OCI-LY3 (cell line): Measurements from ENCODE around the gene EMILIN1.

Experiments
- H2AFZ ChIP-seq: fragments of 200-600, 300-600 bp; shearing (Covaris generic); 2 replicates; pipeline ENCODE4 v1.6.0; 2014; ENCODE audit warnings: antibody characterized with exemption, low read depth, low read length
- H3K27ac ChIP-seq: fragments of 200-600, 300-600 bp; sonication (generic); 2 replicates; pipeline ENCODE4 v1.5.1; 2014; ENCODE audit warnings: mild to moderate bottlenecking, low read length, moderate library complexity, mixed read lengths
- H3K27me3 ChIP-seq: fragments of 200-600, 300-600 bp; sonication (generic); 2 replicates; pipeline ENCODE4 v1.6.1; 2014; ENCODE audit warnings: low read depth, low read length, mixed read lengths
- H3K36me3 ChIP-seq: fragments of 200-600, 300-600 bp; sonication (generic); replicated peaks from 2 replicates; pipeline ENCODE3; 2014; ENCODE audit warnings: low read depth, low read length, mixed read lengths
- H3K4me1 ChIP-seq: fragments of 300-600, 200-600 bp; sonication (generic); 2 replicates; pipeline ENCODE4 v1.6.1; 2014; ENCODE audit warnings: low read length, mixed read lengths
- H3K4me2 ChIP-seq: fragments of 200-600, 300-600 bp; sonication (generic); 2 replicates; pipeline ENCODE4 v1.6.1; 2014; ENCODE audit warnings: low read length, mixed read lengths
- H3K4me3 ChIP-seq: fragments of 300-600, 200-600 bp; sonication (generic); 2 replicates; pipeline ENCODE4 v1.5.1; 2014; ENCODE audit warnings: antibody characterized with exemption, mild to moderate bottlenecking, low read length, moderate library complexity
- H3K79me2 ChIP-seq: fragments of 300-600, 200-600 bp; shearing (Covaris generic); 2 replicates; pipeline ENCODE4 v1.6.1; 2014; ENCODE audit warnings: mild to moderate bottlenecking, low read length, mixed read lengths
- H3K9ac ChIP-seq: fragments of 300-600, 200-600 bp; shearing (Covaris generic); 2 replicates; pipeline ENCODE4 v1.6.0; 2014; ENCODE audit warnings: mild to moderate bottlenecking, low read length, moderate library complexity
- H3K9me3 ChIP-seq: fragments of 200-600, 300-600 bp; shearing (Covaris generic); 2 replicates; pipeline ENCODE4 v1.6.1; 2014; ENCODE audit warnings: low read length, mixed read lengths; ENCODE audit not compliant: insufficient read depth
- H4K20me1 ChIP-seq: fragments of 200-600, 300-600 bp; sonication (generic); 2 replicates; pipeline ENCODE4 v1.6.1; 2016; ENCODE audit warnings: low read length, mixed read lengths; ENCODE audit not compliant: insufficient read depth
- CTCF ChIP-seq: fragments of 200-600, 300-600 bp; sonication (generic); IDR thresholded peaks from 2 replicates; pipeline ENCODE4 v1.5.1; 2014; ENCODE audit warnings: antibody characterized with exemption, low read length, low read depth
- EZH2phosphoT487 ChIP-seq: fragments of 200-600 bp; shearing (Covaris generic); IDR thresholded peaks from 2 replicates; pipeline ENCODE4 v1.6.1; 2018; ENCODE audit warnings: antibody characterized with exemption, mixed run types, low read depth

Gene EMILIN1

GRCh38 chr2:27076323-27076722 is 2.1 kb upstream of the EMILIN1 start:
- no peak for TF ChIP-seq CTCF
- no peak for TF ChIP-seq EZH2phosphoT487
- Histone ChIP-seq H4K20me1 (no peaks in the 10 kb centered on the region), H3K27me3 (peaks cover 10% of the 10 kb centered on the region), H3K4me2 (no peak overlapping the region), H3K36me3 (no peaks in the 10 kb centered on the region), H2AFZ (no peak overlapping the region), H3K4me3 (no peak overlapping the region), H3K9ac (no peak overlapping the region), H3K79me2 (peaks cover 2% of the 10 kb centered on the region), H3K9me3 (no peaks in the 10 kb centered on the region), H3K27ac (no peak overlapping the region), H3K4me1 (peaks cover 15% of the 10 kb centered on the region)

- Histone ChIP-seq H4K20me1 (no peaks in the 10 kb centered on the region), H2AFZ (no peak overlapping the region), H3K27ac (no peak overlapping the region), H3K4me1 (peaks cover 19% of the 10 kb centered on the region), H3K4me3 (no peak overlapping the region), H3K36me3 (no peaks in the 10 kb centered on the region), H3K4me2 (no peak overlapping the region), H3K9me3 (no peaks in the 10 kb centered on the region), H3K27me3 (peaks cover 10% of the 10 kb centered on the region), H3K9ac (no peak overlapping the region), H3K79me2 (no peaks in the 10 kb centered on the region)
- TF ChIP-seq CTCF (no peak), EZH2phosphoT487 (no peak)
Measured at GRCh38 chr2:27077231-27077630, 1.2 kb upstream of the EMILIN1 start.

GRCh38 chr2:27079233-27080139 is 1.1 kb downstream of the EMILIN1 start:
- Histone ChIP-seq H4K20me1 (no peaks in the 10 kb centered on the region), H3K27me3 (peaks cover 10% of the 10 kb centered on the region), H3K4me3 (no peak overlapping the region), H3K4me2 (no peak overlapping the region), H3K27ac (no peak overlapping the region), H3K9ac (no peak overlapping the region), H3K4me1 (peaks cover 13% of the 10 kb centered on the region), H2AFZ (no peak overlapping the region), H3K9me3 (no peaks in the 10 kb centered on the region), H3K79me2 (no peaks in the 10 kb centered on the region), H3K36me3 (no peaks in the 10 kb centered on the region)
- TF ChIP-seq EZH2phosphoT487 (no peak), CTCF (no peak)

- H3K27me3 ChIP-seq: peaks cover 10% of the 10 kb centered on the region
- no peak overlapping the region for H3K4me2 ChIP-seq
- H4K20me1 ChIP-seq: no peaks in the 10 kb centered on the region
- H3K27ac ChIP-seq: no peak overlapping the region
- TF ChIP-seq CTCF: no peak
- no peak for TF ChIP-seq EZH2phosphoT487
- no peak overlapping the region for H3K9ac ChIP-seq
- H3K4me3 ChIP-seq: no peak overlapping the region
- H3K36me3 ChIP-seq: no peaks in the 10 kb centered on the region
- no peaks in the 10 kb centered on the region for H3K79me2 ChIP-seq
- no peaks in the 10 kb centered on the region for H3K9me3 ChIP-seq
- H3K4me1 ChIP-seq: peaks cover 13% of the 10 kb centered on the region
- H2AFZ ChIP-seq: no peak overlapping the region
Measured at GRCh38 chr2:27080140-27080469, 1.7 kb downstream of the EMILIN1 start.
